Neural crest cell (in vitro differentiated cells): Measurements from ENCODE around the gene GRK5. TPM values are rescaled to one million over a fixed set of nuclear protein-coding genes. Genes with fewer than 3 reads are reported as not detected.

Experiments used
- DNase-seq: peaks from one replicate; pipeline ENCODE4 v3.0.0; 2021; ENCODE audit warnings: low read depth, mixed read lengths, low spot score
- H3K27ac Mint-ChIP-seq: one replicate; pipeline ENCODE4 v1.8.0; 2021; ENCODE audit warnings: mild to moderate bottlenecking, mixed read lengths; ENCODE audit not compliant: unreplicated experiment
- H3K27me3 Mint-ChIP-seq: 2 replicates; pipeline ENCODE4 v1.8.0; 2021; ENCODE audit warnings: low read depth, mild to moderate bottlenecking, mixed read lengths
- H3K36me3 Mint-ChIP-seq: 2 replicates; pipeline ENCODE4 v1.8.0; 2021; ENCODE audit warnings: low read depth, mild to moderate bottlenecking, mixed read lengths
- H3K4me1 Mint-ChIP-seq: 2 replicates; pipeline ENCODE4 v1.8.0; 2021; ENCODE audit warnings: mixed read lengths
- H3K4me3 Mint-ChIP-seq: one replicate; pipeline ENCODE4 v1.8.0; 2021; ENCODE audit warnings: mild to moderate bottlenecking, mixed read lengths
- H3K9me3 Mint-ChIP-seq: 2 replicates; pipeline ENCODE4 v1.8.0; 2021; ENCODE audit warnings: mixed read lengths
- CTCF ChIP-seq: fragments of 200-600 bp; sonication (generic); conservative IDR thresholded peaks from 2 replicates; pipeline ENCODE4 v1.5.0; 2021; ENCODE audit warnings: antibody characterized with exemption, mild to moderate bottlenecking
- total RNA-seq: library from RNA; stranded (reverse); gene quantifications from 2 replicates; pipeline ENCODE4 v1.2.1, GENCODE V29; 2021

The GRK5 gene
- total RNA-seq, 1 donor from 2014 or later: 13.5 TPM

GRCh38 chr10:119479532-119479931, 272.2 kb downstream of the GRK5 start:
- TF ChIP-seq CTCF: no peak
- Mint-ChIP-seq H3K36me3 (no peaks in the 10 kb centered on the region), H3K9me3 (no peaks in the 10 kb centered on the region), H3K27me3 (peaks cover 39% of the 10 kb centered on the region), H3K4me1 (peaks cover 19% of the 10 kb centered on the region), H3K27ac (no peak overlapping the region), H3K4me3 (no peak overlapping the region)
- DNase-seq: no peak

- H3K27ac Mint-ChIP-seq: no peak overlapping the region
- no peaks in the 10 kb centered on the region for H3K36me3 Mint-ChIP-seq
- TF ChIP-seq CTCF: no peak
- H3K9me3 Mint-ChIP-seq: no peaks in the 10 kb centered on the region
- H3K4me3 Mint-ChIP-seq: no peak overlapping the region
- H3K4me1 Mint-ChIP-seq: peaks cover 19% of the 10 kb centered on the region
- DNase-seq: no peak
- H3K27me3 Mint-ChIP-seq: peaks cover 39% of the 10 kb centered on the region
Measured at GRCh38 chr10:119480667-119481066, 273.3 kb downstream of the GRK5 start.

- H3K27ac Mint-ChIP-seq: no peak overlapping the region
- peaks cover 34% of the 10 kb centered on the region for H3K27me3 Mint-ChIP-seq
- H3K4me3 Mint-ChIP-seq: no peak overlapping the region
Measured at GRCh38 chr10:119481781-119482426, 274.5 kb downstream of the GRK5 start.

GRCh38 chr10:119483001-119483400, 275.6 kb downstream of the GRK5 start:
- peaks cover 11% of the 10 kb centered on the region for H3K4me1 Mint-ChIP-seq
- no peak overlapping the region for H3K27ac Mint-ChIP-seq
- DNase-seq: no peak
- no peaks in the 10 kb centered on the region for H3K9me3 Mint-ChIP-seq
- peaks cover 24% of the 10 kb centered on the region for H3K27me3 Mint-ChIP-seq
- H3K4me3 Mint-ChIP-seq: no peak overlapping the region
- H3K36me3 Mint-ChIP-seq: no peaks in the 10 kb centered on the region
- TF ChIP-seq CTCF: no peak

More at GRCh38 chr10:119481781-119482426, 274.5 kb downstream of the GRK5 start:
- Mint-ChIP-seq H3K36me3 (no peaks in the 10 kb centered on the region), H3K4me1 (peaks cover 19% of the 10 kb centered on the region), H3K9me3 (no peaks in the 10 kb centered on the region)
- no peak for TF ChIP-seq CTCF
- no peak for DNase-seq

GRCh38 chr10:119483839-119484238, 276.5 kb downstream of the GRK5 start:
- peaks cover 9% of the 10 kb centered on the region for H3K4me1 Mint-ChIP-seq
- DNase-seq: no peak
- no peak for TF ChIP-seq CTCF
- H3K27ac Mint-ChIP-seq: no peak overlapping the region
- H3K27me3 Mint-ChIP-seq: peaks cover 15% of the 10 kb centered on the region
- no peaks in the 10 kb centered on the region for H3K36me3 Mint-ChIP-seq
- H3K9me3 Mint-ChIP-seq: no peaks in the 10 kb centered on the region
- H3K4me3 Mint-ChIP-seq: no peak overlapping the region
